CD4-positive, alpha-beta T cell treated with Interleukin-10 for 1 hour (primary cell): ENCODE measurements around the gene NAT8.
"Not testable (repeated sequence)": the region's sequence is repeated elsewhere in the genome, so short reads cannot be mapped to it uniquely, and the experiment has no call there.

Experiments used
- DNase-seq: peaks from one replicate; pipeline ENCODE4 v3.0.0-alpha.2; 2020

NAT8 gene, protein sequence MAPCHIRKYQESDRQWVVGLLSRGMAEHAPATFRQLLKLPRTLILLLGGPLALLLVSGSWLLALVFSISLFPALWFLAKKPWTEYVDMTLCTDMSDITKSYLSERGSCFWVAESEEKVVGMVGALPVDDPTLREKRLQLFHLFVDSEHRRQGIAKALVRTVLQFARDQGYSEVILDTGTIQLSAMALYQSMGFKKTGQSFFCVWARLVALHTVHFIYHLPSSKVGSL

DNA sequence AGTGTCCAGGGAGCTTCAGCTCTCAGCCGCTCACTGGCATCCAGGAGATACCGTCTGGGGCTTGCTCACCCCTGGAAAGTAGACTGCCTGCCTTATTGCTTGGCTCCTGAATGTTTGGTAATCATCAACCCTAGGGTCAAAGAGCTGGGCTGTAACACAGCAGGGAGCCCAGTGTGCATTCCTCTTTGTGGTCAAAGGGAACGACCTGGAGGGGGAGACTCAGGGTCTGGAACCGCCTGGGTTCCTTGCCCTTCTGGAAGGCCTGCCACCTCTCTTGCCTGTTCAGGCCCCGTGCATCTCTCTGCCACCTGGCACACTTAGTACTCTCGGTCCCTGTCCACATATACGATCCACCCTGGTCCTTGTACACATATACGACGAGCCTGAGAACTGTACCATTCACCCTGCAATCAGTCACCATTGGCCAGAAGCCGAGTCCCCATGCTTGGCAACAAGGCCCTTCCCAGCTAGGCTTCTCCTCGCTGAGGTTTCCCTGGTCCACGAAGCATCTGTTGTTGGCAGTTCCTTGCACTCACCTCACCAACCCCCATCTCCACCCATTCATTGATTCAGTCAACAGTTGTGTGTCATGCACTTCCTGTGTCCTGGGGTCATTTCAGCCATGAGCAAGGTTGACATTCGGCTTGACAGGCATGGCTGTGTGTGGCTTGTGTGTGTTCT lies at the start of gene NAT8:
NAT8 (minus strand) TSS at position 85 of the 681 bp plus-strand sequence. CDS start 794 bp downstream, outside the sequence.
- no peak for DNase-seq

DNA sequence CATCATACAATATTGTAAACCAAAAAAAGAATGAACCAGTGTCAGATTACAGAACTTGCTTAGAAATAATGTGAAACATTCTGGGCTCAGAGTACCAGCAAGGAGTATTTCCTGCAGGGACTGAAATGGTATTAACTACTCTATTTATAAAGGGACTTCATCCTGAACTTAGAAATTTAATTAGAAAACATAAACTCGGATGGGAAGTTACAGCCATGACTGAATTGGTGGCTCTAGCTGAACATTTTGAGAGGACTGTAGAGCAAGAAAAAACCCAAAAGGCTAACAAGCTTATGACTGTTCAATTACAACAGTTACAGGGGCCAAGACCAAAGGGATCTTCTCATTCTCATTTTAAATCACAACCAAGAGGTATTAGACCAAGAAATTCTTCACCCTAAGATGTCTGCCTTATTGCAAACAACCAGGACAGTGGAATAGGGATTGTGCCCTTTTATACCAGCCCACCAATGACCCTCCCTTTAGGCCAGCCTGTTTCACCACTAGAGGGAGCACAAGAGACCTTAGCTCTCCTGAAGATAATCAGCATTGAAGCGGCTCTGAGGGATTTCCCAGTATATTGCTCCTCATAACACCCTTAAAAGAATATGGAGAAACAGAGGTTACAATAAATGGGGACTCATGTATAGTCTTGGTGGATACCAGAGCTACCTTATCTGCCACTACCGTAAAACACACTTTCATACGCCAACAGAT lies 48.3 kb upstream of the NAT8 start:
- peak; percentile 39 for DNase-seq

DNA sequence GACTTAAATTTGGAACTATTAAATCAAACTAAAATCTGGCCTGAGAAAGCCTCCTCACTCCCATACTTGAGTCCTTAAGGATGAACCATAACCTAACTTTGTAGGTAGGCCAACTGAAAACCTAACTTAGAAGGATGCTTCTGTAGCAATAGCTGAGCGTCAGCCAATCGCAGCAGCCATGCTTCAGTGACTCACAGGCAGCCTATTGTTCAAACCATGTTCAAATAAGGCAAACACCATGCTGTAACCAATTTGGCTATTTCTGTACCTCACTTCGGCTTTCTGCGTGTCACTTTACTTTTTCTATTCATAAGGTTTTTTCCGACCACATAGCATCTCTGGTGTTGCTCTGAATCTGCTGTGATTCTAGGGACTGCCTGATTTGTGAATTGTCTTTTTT lies 46.3 kb upstream of the NAT8 start:
- not testable (repeated sequence) for DNase-seq

DNA sequence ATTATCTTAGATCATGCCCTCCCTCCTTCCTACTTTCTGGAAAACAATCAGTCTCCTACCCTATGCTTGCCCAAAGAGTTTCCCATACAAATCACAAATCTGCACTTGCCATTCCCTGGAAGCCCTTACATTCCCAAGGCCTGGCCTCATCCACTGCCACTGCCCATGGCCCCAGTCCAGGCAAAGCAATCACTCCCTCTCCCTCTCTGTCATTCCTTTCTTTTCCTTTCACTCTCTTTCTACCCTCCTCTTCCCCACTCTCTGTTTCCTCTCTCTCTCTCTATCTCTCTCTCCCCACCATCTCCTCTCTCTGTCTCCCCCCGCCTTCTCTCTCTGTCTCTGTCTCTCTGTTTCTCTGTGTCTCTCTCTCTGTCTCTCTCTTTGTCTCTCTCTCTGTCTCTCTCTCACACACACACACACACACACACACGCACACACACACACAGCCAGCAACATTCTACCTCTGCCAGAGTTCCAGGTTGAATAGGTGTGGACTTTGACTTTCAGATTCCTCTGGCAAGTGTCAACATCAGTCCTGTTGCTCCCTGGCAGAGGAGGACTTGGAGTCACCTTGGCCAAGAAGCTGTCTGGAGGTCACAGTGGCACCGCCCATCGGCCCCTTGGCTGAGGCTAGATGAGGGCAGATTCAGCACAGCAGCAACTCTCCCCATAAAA lies 43.7 kb upstream of the NAT8 start:
- DNase-seq, result no peak

DNA sequence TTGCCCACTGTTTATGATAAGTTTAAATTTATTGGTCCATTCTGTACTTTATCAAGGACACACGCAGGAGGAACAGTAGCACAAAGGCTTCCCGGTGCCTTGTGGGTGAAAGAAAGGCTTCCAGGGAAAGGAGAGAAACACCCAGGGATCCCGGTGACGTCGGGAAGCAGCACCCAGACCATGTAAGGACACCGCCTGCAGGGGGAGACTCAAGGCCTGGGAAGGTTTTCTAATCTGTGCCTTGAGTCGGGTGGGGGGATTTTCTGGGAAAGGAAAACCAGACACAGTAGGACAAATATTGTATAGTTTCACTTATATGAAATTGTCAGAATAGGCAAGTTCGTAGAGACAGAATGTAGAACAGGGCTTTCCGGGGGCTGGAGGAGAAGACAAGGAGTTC lies 42.7 kb upstream of the NAT8 start:
- DNase-seq, result not testable (repeated sequence)

DNA sequence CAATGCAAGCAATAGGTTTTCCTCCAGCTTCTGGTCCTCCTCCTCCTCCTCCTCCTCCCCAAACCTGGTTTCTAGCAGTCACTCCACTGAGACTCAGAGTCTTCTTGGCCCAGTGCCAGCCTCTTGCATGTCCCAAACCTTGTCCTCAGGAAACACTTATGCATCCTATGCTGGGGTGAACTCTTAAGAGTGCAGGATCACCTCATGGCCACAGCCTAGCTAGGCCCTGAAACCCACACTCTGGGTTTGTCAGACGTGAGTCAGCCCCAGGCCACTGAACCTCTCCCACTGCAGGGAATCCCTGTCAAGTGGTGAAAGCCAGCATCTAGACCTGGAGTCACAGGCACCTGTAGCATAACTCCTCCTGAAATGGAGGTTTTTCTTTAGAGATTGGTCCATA lies 42.1 kb upstream of the NAT8 start:
- DNase-seq, result not testable (repeated sequence)

DNA sequence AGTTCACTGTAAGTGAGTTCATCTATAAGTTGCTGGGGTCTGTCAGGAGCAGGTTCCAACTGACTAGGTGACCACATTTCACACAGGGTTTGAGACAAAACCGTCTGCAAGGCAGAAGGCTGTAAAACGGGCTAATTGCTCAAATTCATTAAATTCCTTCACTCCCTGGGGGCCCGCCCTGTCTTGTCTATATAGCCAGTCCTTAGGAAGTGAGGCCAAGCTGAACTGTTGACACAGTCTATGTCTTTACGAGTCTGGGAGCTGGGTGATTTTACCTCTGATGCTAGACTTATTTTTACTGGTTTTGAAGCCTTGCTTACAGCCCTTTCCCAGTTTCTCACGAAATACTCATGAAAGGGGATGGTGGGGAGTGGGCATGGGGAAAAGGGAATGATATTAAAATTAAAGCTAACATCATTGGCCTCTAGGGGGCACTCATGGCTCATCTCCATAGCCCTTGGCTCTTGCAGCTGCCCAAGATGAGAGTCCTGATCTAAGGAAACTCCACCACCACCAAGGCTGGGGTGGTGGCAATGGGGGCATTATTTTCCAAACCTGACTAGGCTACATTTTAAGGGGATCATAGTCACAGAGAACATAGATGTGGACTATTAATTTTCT lies 37.8 kb upstream of the NAT8 start:
- peak; percentile 12 for DNase-seq

DNA sequence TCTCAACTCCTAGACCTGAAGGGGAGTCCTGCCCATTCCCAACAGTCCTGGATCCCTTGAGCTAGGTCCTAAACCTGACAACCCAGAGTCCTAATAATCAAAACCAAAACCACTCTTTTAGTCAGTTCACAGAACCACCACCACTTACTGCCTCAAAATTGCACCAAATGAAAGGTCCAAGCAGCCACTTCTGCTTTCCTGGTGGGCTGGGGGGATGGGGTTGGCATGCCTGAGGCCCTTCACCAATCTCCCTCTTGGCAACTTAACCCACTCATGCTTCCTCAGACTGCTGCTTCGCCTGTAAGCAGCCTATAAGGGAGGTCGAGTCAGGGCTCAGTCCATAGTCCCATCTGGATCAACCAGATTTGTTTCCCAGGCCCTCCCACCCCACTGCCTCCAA lies 37.0 kb upstream of the NAT8 start:
- not testable (repeated sequence) for DNase-seq

DNA sequence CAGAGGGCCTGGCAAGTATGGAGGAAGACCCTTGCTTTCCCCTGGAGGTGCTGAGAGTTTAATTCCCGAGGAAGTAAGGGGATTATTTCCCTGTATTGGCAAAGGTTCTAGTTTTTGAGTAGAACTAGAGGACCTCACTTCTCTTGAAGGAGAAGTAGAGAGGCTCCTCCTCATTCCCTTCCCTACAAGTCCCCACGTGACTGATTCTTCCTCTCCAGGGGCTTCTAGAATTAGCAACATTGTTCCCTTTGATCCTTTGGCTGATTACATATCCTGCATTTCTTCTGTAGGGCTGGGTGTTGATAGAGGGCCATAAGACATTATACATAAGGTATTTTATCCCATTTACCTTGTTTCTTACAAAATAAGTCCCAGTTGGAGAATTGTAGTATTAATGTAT lies 35.8 kb upstream of the NAT8 start:
- not testable (repeated sequence) for DNase-seq

DNA sequence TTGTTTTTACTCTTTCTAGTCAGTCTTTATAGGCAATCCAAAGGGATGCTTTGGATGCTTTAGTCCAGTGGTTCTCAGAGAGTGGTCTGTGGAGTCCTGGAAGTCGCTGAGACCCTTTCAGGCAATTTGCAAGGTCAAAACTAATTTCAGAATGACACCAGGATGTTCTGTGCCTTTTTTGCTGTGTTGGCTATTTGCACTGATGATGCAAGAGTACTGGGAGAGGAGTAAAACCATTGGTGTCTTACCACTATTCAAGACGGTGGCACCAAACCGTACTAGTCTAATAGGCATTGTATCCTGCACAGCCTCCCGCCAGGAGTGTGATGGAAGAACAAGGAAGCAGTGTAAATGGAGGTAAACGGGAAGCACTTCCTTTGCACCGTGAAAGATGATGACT lies 34.0 kb upstream of the NAT8 start:
- DNase-seq, result not testable (repeated sequence)

DNA sequence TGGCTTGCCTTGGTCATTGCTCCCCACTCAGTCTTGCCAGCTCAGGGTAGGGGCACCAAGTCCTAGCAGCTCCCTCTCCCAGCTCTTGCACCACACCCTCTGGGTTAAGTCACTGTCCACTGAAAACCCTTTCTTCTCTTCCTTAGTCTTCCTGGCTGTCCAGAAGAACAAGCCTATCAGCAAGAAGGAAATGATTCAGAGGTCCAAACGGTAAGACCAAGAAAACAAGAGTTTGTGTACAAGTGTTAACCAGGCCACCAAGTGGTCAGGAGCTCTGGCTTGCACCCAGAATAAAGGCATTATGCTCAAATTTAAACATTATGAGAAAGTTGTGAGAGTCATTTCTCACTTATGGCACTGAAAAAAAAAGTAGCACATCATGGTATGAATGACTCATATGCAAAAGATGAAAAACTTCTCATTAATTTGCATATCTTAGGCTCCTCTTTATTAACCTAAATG lies 32.5 kb upstream of the NAT8 start:
- DNase-seq, result not testable (repeated sequence)

DNA sequence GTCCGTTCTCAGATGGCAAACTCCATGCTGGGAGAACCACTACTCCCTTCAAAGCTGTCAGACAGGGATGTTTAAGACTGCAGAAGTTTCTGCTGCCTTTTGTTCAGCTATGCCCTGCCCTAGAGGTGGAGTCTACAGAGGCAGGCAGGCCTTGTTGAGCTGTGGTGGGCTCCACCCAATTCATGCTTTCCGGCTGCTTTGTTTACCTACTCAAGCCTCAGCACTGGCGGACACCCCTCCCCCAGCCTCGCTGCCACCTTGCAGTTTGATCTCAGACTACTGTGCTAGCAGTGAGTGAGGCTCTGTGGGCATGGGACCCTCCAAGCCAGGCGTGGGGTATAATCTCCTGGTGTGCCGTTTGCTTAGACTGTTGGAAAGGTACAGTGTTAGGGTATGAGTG lies 27.8 kb upstream of the NAT8 start:
- DNase-seq, result not testable (repeated sequence)

DNA sequence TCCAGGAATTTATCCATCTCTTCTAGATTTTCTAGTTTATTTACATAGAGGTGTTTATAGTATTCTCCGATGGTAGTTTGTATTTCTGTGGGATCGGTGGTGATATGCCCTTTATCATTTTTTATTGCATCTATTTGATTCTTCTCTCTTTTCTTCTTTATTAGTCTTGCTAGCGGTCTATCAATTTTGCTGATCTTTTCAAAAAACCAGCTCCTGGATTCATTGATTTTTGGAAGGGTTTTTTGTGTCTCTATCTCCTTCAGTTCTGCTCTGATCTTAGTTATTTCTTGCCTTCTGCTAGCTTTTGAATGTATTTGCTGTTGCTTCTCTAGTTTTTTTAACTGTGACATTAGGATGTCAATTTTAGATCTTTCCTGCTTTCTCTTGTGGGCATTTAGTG lies 25.0 kb upstream of the NAT8 start:
- DNase-seq, result not testable (repeated sequence)

DNA sequence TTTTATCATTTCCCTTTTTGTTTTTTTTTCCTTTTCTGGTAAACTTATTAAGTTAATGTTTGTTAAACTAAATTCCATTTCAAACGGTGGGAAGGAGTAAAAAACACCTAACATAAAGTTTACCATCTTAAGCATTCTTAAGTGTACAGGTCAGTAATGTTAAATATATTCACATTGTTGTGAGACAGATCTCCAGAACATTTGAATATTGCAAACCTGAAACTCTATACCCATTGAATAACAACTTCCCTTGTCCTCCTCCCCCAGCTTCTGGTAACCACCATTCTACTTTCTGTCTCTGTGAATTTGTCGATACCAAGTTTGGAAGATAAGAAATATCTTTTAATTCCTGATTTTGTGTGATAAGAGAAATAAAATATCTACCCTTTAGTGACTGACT lies 12.0 kb upstream of the NAT8 start:
- DNase-seq, result no peak

DNA sequence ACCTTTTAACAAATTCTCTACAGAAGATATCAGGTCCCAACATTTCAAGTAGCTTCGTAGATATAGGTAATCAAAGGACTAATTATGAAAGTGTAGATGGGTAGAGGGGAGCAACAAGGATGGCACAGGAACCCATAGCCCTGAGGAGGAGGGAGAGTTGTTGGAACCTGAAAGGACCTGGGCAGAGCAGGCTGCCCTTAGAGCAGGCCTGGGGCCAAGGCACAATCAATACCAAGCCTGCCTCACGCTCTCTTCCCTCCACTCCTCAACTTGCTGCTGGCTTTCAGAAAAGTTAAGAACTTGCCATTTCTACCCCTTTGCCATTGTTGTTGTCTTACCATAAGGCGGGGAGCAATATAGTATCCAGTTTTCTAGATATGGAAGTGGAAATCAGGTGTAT lies 10.1 kb upstream of the NAT8 start:
- DNase-seq, result no peak

DNA sequence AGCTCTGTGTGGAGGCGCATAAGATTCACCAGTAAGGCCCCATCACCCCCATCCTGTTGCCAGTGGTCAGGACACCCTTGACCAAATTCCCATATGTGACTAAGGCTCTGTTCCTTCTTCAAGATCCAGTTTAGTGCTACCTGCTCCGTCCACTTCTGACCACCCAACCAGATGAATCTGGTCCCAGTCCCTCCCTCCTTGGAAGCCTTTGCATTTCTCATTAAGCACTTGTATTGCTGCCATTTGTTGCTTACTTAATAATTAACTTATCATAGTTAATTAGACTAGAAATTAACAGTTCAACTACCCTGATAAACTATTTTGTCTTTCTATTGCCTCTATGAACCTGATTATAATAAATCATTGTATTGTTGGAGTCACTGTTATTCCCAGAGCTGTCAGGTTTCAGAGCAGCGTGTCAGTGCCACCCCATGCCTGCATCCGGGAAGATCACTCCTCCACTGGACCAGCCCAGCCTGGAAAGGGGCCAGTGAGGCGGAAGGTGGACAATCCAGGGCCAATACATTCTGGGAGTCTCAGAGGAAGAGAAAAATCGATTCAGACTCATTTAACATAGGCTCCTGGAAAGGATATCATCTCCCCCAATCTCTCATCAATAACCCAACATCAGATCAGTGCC lies 9.5 kb upstream of the NAT8 start:
- DNase-seq, result no peak

DNA sequence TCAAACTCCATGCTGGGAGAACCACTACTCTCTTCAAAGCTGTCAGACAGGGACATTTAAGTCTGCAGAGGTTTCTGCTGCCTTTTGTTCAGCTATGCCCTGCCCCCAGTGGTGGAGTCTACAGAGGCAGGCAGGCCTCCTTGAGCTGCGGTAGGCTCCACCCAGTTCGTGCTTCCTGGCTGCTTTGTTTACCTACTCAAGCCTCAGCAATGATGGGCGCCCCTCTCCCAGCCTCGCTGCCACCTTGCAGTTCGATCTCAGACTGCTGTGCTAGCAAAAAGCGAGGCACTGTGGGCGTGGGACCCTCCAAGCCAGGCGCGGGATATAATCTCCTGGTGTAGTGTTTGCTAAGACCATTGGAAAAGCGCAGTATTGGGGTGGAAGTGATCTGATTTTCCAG lies 5.5 kb upstream of the NAT8 start:
- DNase-seq, result not testable (repeated sequence)

DNA sequence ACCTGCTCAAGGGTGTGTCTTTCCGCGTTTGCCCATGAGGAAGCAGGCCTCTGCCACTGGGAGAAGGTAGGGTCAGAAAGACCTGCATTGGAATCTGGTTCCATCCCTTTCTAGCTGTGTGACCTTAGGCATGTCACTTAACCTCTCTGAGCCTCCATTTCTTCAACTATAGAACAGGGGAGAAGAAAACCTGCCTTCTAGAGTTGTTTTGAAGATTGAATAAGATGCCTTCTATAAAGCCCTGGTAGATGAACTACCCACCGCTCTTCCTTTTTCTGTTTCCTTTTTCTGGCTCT lies 507 bp downstream of the NAT8 start:
- DNase-seq, result no peak

DNA sequence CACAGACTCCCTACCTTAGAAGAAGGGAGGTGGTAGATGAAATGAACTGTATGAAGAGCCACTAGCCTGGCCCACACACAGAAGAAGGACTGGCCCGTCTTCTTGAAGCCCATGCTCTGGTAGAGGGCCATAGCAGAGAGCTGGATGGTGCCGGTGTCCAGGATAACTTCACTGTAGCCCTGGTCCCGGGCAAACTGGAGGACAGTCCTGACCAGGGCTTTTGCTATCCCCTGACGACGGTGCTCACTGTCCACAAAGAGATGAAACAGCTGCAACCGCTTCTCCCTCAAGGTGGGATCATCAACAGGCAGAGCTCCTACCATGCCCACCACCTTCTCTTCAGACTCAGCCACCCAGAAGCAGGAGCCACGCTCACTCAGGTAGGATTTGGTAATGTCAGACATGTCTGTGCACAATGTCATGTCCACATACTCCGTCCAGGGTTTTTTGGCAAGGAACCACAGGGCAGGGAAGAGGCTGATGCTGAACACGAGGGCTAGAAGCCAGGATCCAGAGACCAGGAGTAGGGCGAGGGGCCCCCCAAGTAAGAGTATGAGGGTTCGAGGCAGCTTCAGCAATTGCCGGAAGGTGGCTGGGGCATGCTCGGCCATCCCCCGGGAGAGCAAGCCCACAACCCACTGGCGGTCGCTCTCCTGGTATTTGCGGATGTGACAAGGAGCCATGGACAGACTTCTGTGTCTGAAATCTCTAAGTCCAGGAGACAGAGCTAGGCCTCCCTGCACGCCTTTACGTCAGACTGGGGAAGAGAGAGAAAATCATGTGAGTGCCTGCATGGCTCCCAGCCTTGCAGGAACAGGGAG lies 1.1 kb downstream of the NAT8 start:
- DNase-seq, result no peak

DNA sequence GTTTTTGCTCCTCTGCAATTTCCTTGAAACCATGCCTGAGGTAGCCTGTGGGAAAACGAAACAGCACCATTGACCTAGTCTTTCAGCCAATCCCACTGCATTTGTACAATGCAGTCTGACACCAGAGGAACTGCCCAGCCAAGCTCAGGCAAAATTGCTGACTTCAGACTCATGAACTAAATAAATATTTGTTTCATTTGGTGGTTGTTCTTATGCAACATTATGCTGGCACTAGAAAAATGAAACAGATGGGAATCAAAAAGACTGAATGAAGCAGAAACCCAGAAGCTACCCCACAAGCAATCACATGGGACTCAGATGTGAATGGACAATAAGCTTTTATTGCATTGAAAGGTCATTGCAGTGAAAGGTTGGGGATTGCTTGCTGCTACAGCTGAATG lies 1.7 kb downstream of the NAT8 start:
- no peak for DNase-seq

DNA sequence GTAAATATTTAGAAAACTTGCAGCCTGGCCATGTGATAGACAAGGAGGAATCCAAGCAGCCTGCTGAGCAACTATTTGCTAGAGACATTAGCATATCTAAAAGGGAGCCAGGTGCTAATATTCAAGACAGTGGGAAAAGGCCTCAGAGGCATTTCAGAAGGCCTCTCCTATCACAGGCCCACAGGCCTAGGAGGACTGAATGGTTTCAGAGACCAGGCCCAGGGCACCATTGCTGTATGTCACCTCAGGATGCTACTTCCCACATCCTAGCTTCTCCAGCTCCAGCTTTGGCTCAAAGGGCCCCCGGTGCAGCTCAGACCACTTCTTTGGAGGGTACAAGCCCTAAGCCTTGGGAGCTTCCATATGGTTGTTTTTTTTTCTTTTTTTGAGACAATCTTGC lies 3.8 kb downstream of the NAT8 start:
- DNase-seq, result no peak

DNA sequence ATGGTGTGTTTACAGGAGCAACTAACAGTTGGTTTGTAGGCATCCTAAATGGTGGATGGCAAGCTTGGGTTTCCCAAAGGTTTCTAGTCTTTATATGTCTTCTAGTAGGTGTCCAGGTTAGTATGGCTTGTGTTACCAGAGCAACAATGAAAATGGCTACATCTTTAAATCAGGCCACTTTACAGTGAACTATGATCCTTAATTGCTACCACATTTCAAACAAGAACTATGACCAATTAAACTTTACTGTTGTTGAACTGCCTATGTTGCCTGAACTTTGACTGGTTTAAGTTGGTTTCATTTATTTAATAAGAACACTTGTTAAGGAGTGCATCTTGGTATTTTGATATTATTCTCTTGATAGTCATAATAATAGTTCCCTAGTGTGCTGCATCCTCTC lies 5.2 kb downstream of the NAT8 start:
- not testable (repeated sequence) for DNase-seq
